GM08714 (cell line): ENCODE measurements around the gene RETSAT.

ENCODE experiments used
- H3K4me3 ChIP-seq: fragments of 200-500 bp; sonication (Bioruptor generic); 2 replicates; pipeline ENCODE4 v1.5.1; 2014; ENCODE audit warnings: mild to moderate bottlenecking, low read length, inconsistent platforms
- ZNF274 ChIP-seq: IDR thresholded peaks from 2 replicates; pipeline ENCODE4 v1.6.1; 2012; ENCODE audit warnings: mild to moderate bottlenecking, low read depth, low read length

Gene RETSAT

GRCh38 chr2:85354286-85355072 is at the start of gene RETSAT, which contains the start of gene ELMOD3:
Gene RETSAT (minus strand): TSS chr2:85354528. CDS start chr2:85354507, 21 bp downstream.
Gene ELMOD3 (plus strand): TSS chr2:85354769. CDS start chr2:85357199, 2,430 bp downstream.
- TF ChIP-seq ZNF274 = no peak
- peak within 1 kb of the TSS; percentile 90 for H3K4me3 ChIP-seq

- no peak for TF ChIP-seq ZNF274
- no peak overlapping the region for H3K4me3 ChIP-seq
These were observed 47.5 kb upstream of the RETSAT start for GRCh38 chr2:85401844-85402243.

DNA sequence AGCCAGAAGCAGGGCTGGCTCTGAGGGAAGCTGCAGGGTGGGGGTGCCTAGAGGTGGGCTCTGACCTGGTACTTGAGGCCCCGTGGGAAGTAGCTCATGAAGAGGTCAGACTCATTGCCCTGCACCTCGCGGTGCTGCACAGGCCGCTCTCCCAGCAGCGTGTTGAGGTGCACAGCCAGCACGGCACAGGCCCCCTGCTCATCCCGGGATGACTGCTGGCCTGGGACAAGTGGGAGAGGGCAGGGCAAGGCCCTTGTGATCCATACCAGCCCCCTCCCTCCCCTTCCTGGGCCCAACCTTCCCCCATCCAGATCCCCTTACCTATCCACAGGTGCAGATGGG is 47.1 kb upstream of the RETSAT start:
- H3K4me3 ChIP-seq = no peak overlapping the region
- TF ChIP-seq ZNF274 = no peak

- no peak for TF ChIP-seq ZNF274
- H3K4me3 ChIP-seq = no peak overlapping the region
These were observed 46.5 kb upstream of the RETSAT start for GRCh38 chr2:85400541-85401463.

GRCh38 chr2:85400023-85400422 is 45.7 kb upstream of the RETSAT start:
- TF ChIP-seq ZNF274 = no peak
- H3K4me3 ChIP-seq = no peak overlapping the region

DNA sequence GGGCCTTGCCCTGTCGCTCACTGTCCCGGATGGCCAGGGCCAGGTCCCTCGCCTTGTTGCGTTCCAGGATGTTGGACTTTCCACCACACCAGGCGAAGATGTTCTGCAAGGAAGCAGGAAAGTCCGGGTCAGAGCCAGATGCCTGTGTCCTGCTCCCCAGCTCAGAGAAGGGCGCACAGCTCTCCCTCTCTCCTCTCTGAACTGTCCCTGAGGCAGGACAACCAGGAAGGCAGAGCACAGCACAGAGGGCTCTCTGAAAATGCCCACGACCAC is 44.8 kb upstream of the RETSAT start:
- no peak for TF ChIP-seq ZNF274
- H3K4me3 ChIP-seq = no peak overlapping the region

DNA sequence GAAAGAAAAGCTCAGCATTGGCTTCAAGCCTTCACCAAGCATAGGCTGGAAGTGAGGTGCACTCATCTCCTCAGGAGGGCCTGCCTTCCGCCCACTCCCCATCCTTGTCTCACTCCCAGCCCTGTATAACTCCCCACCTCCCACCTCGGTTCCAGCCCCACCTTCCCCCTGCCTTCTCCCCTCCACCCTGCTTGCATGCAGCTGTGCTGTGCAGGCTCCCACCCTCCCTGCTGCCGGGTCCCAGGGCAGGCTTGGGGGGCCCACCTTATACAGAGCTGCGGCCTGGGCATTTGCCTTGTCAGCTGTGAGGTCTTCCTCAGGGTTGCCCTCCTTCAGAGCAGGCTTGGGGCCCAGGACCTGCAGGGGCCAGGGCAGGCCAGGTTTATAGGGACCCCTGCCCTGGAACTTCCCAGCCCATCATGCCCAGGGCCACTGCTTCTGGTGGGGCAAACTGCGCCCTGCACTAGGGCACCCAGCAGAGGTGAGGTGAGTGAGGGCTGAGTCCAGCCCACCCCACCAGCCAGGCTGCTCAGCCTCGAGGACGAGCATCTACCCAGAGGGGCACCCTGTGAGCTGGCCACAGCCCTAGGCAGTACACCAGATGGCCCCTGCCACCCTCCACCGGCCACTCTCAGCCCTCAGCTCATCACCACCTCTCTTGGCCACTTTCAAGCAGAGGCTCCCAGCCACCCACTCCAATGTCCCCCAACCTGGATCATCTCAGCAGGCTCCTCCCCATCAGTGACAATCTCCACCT is 44.3 kb upstream of the RETSAT start:
- no peak for TF ChIP-seq ZNF274
- no peak overlapping the region for H3K4me3 ChIP-seq

DNA sequence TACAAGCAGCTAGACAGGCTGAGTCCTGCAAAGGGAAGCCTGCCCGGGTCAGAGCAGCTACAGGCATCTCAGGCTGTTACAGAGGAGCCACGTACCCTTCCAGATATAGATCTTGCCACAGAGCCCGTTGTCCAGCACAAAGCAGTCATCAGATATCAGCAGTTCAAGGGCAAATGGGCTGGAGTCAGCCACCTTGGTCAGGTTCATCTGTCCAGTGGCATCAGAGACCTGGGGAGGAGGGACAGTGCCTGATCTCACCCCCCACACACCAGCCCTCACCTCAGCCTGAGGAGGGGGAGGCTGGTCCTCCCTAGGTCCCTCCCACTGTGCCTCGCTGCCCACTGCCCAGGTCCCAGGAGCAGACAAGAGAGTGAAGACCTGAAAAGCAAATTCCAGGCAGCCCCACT is 43.6 kb upstream of the RETSAT start:
- TF ChIP-seq ZNF274 = no peak
- H3K4me3 ChIP-seq = no peak overlapping the region

GRCh38 chr2:85396531-85397470 is 42.5 kb upstream of the RETSAT start:
- TF ChIP-seq ZNF274 = no peak
- H3K4me3 ChIP-seq = no peak overlapping the region

- no peak overlapping the region for H3K4me3 ChIP-seq
- TF ChIP-seq ZNF274 = no peak
These were observed 41.7 kb upstream of the RETSAT start for GRCh38 chr2:85395912-85396475.

GRCh38 chr2:85394976-85395375 is 40.6 kb upstream of the RETSAT start:
- TF ChIP-seq ZNF274 = no peak
- no peak overlapping the region for H3K4me3 ChIP-seq

GRCh38 chr2:85394261-85394681 is 39.9 kb upstream of the RETSAT start:
- TF ChIP-seq ZNF274 = no peak
- H3K4me3 ChIP-seq = no peak overlapping the region

- TF ChIP-seq ZNF274 = no peak
- no peak overlapping the region for H3K4me3 ChIP-seq
These were observed 39.5 kb upstream of the RETSAT start for GRCh38 chr2:85393836-85394235.
